ENCODE measurements around the gene EDDM3A.

DNA sequence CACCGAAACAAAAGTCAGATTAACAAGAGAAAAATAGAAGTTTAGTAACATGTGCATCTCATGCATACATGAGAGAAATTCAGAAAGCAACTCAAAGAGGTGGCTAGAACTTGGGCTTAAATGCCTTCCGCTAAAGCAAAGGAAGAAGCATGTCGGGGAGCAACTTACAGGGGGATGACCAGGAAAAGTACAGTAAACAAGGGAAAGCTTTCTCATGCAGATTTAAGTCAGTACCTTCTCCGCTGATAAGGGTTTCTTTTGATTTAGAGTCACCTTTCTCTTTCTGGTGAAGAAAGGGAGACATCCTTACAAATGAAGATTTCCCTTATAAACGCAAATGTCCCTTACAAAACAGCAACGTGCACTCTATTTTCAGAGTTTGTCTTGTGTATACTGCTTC is 29.4 kb downstream of the EDDM3A start:
- TF ChIP-seq ZNF384 (IDR thresholded peaks at IDR 0.05) (no peak), NFRKB (IDR thresholded peaks at IDR 0.05) (no peak), CTBP1 (IDR thresholded peaks at IDR 0.05; ENCODE audit: borderline replicate concordance) (no peak), L3MBTL2 (conservative IDR thresholded peaks at IDR 0.05) (no peak), SUZ12 (IDR thresholded peaks at IDR 0.05) (no peak), HDGF (IDR thresholded peaks at IDR 0.05; ENCODE audit: borderline replicate concordance) (no peak), ELF4 (IDR thresholded peaks at IDR 0.05) (no peak), FOXM1 (IDR thresholded peaks at IDR 0.05; ENCODE audit: borderline replicate concordance) (no peak), FOXA1 (IDR thresholded peaks at IDR 0.05) (no peak), FOXK2 (IDR thresholded peaks at IDR 0.05) (no peak), TARDBP (IDR thresholded peaks at IDR 0.05) (no peak)
